ENCODE results near the gene GARNL3.

DNA sequence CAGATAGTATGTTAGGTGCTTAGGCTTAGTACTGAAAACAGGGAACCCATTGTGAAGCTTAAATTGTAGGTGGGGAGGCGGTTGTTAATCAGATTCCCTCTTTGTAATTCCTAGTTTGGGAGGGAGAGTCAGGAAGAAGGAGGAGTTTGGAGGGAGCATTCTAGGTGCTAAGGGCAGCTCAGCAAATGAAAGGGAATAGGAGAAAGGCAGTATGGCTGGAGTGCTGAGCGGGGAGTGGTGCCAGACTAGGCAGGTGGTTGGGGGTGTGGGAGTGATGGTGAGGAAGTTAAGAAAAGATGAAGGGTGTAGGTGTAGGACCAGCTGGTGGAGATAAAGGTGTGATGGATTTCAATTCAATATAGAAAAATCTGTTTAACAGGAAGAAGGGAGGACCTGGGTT, 11.1 kb upstream of the GARNL3 start:
- TF ChIP-seq, protein P1, sequence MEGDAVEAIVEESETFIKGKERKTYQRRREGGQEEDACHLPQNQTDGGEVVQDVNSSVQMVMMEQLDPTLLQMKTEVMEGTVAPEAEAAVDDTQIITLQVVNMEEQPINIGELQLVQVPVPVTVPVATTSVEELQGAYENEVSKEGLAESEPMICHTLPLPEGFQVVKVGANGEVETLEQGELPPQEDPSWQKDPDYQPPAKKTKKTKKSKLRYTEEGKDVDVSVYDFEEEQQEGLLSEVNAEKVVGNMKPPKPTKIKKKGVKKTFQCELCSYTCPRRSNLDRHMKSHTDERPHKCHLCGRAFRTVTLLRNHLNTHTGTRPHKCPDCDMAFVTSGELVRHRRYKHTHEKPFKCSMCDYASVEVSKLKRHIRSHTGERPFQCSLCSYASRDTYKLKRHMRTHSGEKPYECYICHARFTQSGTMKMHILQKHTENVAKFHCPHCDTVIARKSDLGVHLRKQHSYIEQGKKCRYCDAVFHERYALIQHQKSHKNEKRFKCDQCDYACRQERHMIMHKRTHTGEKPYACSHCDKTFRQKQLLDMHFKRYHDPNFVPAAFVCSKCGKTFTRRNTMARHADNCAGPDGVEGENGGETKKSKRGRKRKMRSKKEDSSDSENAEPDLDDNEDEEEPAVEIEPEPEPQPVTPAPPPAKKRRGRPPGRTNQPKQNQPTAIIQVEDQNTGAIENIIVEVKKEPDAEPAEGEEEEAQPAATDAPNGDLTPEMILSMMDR (IDR thresholded peaks at IDR 0.05; ENCODE audit: insufficient read depth, low read depth, low read length) = no peak
- no peak for TF ChIP-seq EZH2 (IDR thresholded peaks at IDR 0.05; ENCODE audit: insufficient read depth, low read length)

Data from astrocyte (in vitro differentiated cells and primary cell).